HepG2 (cell line): ENCODE data around the gene ARL10.

Experiments used
- CEBPB ChIP-seq: IDR thresholded peaks from 2 replicates; pipeline ENCODE4 v1.6.1; 2011; ENCODE audit warnings: low read depth, low read length, improper control_type of control experiment, borderline replicate concordance
- CTCF ChIP-seq: sonication (generic); formaldehyde crosslinking; IDR thresholded peaks from 2 replicates; pipeline ENCODE4 v1.5.0; 2020; ENCODE audit warnings: mild to moderate bottlenecking, missing genetic modification reagents, moderate library complexity
- MLLT10 ChIP-seq: sonication (generic); formaldehyde crosslinking; IDR thresholded peaks from 2 replicates; pipeline ENCODE4 v1.4.0; 2020; ENCODE audit warnings: missing genetic modification reagents
- MYC ChIP-seq: sonication (generic); formaldehyde crosslinking; IDR thresholded peaks from 2 replicates; pipeline ENCODE4 v1.9.0; 2021; ENCODE audit warnings: missing genetic modification reagents, borderline replicate concordance
- NR2F6 ChIP-seq, 2 experiments: IDR thresholded peaks; 2 replicates each; pipeline ENCODE4 v1.6.1; 2016; ENCODE audit warnings: antibody characterized with exemption in 1 of 2, mild to moderate bottlenecking in 1 of 2
- PCBP2 ChIP-seq: fragments of 200-400 bp; formaldehyde crosslinking; optimal IDR thresholded peaks from 2 replicates; pipeline ENCODE3; 2018; ENCODE audit warnings: low read length, low read depth; ENCODE audit not compliant: poor library complexity, severe bottlenecking
- RFX1 ChIP-seq: fragments of 450-650 bp; IDR thresholded peaks from 2 replicates; pipeline ENCODE4 v1.6.1; 2017
- ZNF143 ChIP-seq: sonication (generic); formaldehyde crosslinking; IDR thresholded peaks from 2 replicates; pipeline ENCODE4 v1.4.0; 2020; ENCODE audit warnings: missing genetic modification reagents
- ZNF530 ChIP-seq: sonication (generic); formaldehyde crosslinking; IDR thresholded peaks from 2 replicates; pipeline ENCODE4 v1.5.0; 2020; ENCODE audit warnings: low read depth, mild to moderate bottlenecking, missing genetic modification reagents

- TF ChIP-seq CTCF (CRISPR knock-in tag) = no peak
- no peak for TF ChIP-seq MLLT10 (CRISPR knock-in tag)
- TF ChIP-seq ZNF530 (CRISPR knock-in tag) = no peak
- TF ChIP-seq MYC (CRISPR knock-in tag) = no peak
- no peak for TF ChIP-seq RFX1
- no peak for TF ChIP-seq ZNF143 (CRISPR knock-in tag)
- no peak for TF ChIP-seq CEBPB
- TF ChIP-seq NR2F6 (IDR thresholded peaks at IDR 0.05) = no peak
- no peak for TF ChIP-seq NR2F6 (CRISPR knock-in tag; IDR thresholded peaks at IDR 0.05)
- no peak for TF ChIP-seq PCBP2
Measured at GRCh38 chr5:176394881-176395675, 29.8 kb downstream of the ARL10 start.
